HG02852 (cell line): ENCODE measurements around the gene TMOD1.
"Not testable (repeated sequence)": the region's sequence is repeated elsewhere in the genome, so short reads cannot be mapped to it uniquely, and the experiment has no call there.

Experiments
- ATAC-seq: cut with Tn5 transposase; IDR thresholded peaks from one replicate; pipeline ENCODE4 v1.9.1; 2021; ENCODE audit warnings: mild to moderate bottlenecking, moderate library complexity; ENCODE audit not compliant: unreplicated experiment

The TMOD1 gene

DNA sequence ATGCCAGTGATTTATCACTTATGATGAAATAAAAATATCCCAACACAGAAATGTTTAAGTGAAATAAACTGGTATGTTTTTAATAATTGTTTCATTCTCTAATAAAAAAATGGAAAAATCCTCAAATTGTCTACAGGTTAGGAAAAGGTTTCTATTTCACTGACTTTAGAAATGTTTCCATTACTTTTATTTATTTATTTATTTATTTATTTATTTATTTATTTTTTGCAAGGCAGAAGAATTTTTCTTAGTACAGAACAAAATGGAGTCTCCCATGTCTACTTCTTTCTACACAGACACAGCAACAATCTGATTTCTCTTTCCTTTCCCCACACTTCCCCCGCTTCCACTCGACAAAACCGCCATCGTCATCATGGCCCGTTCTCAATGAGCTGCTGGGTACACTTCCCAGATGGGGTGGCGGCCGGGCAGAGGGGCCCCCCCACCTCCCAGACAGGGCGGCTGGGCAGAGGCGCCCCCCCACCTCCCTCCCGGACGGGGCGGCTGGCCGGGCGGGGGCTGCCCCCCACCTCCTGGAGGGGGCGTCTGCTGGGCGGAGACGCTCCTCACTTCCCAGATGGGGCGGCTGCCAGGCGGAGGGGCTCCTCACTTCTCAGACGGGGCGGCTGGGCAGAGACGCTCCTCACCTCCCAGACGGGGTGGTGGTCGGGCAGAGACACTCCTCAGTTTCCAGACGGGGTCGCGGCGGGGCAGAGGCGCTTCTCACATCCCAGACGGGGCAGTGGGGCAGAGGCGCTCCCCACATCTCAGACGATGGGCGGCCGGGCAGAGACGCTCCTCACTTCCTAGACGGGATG lies 3.7 kb upstream of the TMOD1 start:
- ATAC-seq, result not testable (repeated sequence)

DNA sequence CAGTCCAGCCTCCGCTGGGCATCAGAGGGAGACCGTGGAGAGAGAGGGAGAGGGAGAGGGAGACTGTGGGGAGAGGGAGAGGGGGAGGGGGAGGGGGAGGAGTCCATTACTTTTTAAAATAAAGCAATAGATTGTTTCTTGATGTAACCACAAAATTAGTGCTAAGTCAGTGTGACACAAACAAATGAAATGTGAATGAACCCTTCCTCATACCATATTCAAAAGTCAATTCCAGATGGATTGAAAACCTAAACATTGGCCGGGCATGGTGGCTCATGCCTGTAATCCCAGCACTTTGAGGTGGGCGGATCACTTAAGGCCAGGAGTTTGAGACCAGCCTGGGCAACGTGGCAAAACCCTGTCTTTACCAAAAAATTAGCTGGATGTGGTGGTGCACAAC lies 2.6 kb upstream of the TMOD1 start:
- not testable (repeated sequence) for ATAC-seq

DNA sequence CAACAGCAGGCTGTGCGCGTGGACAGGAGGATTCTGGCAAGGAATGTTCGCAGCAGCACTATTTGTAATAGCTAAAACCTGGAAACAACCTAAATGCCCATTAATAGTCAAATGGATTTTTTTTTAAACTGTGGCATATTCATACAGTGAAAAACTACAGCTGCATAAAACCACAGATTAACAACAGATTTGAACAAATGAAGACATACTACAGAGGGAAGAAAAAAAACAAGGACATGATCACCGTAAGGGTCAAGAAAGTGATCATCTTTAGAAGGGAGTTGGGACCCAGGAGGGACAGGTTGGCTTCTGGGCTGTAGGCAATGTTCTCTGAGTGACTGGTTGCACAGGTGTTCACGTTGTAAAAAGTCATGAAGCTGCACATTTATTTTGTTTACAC lies 1.2 kb upstream of the TMOD1 start:
- no peak for ATAC-seq

DNA sequence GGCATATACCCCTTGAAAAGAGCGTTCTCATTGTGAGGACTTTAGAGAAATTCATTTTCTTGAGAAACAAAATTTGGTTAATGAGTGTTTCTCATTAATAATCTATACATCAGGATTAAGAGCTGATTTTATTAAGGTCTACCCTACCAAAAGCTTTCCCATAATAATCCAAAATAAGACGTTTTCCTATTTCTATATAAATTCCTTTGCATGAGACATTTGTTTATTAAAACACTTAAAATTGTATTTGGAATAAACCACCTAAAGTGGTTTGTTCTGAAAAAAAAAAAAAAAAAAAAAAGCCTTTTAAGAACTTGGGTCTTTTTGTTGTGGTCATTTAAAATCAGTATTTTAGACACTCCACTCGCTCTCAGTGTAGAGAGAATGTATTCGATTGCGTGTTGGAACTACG lies 695 bp upstream of the TMOD1 start:
- ATAC-seq, result no peak

DNA sequence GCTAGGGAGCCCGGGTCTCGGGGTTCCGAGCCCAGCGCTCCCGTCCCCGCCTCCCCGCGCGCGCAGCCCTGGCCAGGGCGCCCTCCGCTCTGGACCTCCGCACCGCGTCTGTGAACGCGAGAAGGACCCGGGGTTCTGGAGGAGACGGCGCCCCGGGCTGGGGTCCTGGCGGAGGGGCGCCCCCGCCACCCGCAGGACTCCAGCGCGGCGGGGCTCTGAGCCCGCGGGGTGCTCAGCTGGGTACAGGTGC lies 431 bp downstream of the TMOD1 start:
- peak; percentile 37 for ATAC-seq

DNA sequence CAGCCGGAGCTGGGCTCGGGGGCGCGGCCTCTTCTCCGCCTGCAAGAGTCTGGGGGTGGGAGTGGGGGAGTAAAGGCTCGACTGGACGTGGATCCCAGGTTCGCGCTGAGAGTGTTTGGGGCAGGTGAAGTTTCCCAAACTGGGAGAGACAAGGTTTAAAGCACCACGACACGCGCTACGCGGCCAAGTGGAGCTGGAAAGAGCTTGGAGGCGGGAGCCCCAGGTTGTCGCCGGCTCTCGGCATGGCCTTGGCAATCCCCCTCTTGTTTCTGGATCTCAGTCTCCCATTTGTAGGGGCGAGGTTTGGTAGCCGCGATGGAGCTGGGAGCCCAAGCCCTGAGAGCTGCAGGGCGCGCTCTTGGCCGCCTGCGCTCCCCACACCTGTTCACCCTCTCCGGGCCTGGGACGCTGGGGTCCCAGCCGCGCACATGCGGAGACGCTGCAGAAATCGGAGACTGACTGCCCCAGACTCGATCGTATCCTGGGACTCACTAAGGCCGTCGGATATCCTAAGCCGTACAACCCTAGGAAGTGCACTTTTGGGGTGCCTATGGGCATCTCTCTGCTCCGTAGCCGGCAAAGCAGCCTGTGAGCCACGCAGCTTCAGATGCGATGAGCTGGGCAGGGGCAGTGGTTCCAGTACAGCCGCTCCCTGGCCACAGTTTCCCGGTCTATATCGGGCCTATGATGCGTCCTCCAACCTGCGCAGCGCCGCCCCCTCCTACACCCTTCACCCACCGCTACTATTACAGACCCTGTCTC lies 937 bp downstream of the TMOD1 start:
- ATAC-seq, result no peak

DNA sequence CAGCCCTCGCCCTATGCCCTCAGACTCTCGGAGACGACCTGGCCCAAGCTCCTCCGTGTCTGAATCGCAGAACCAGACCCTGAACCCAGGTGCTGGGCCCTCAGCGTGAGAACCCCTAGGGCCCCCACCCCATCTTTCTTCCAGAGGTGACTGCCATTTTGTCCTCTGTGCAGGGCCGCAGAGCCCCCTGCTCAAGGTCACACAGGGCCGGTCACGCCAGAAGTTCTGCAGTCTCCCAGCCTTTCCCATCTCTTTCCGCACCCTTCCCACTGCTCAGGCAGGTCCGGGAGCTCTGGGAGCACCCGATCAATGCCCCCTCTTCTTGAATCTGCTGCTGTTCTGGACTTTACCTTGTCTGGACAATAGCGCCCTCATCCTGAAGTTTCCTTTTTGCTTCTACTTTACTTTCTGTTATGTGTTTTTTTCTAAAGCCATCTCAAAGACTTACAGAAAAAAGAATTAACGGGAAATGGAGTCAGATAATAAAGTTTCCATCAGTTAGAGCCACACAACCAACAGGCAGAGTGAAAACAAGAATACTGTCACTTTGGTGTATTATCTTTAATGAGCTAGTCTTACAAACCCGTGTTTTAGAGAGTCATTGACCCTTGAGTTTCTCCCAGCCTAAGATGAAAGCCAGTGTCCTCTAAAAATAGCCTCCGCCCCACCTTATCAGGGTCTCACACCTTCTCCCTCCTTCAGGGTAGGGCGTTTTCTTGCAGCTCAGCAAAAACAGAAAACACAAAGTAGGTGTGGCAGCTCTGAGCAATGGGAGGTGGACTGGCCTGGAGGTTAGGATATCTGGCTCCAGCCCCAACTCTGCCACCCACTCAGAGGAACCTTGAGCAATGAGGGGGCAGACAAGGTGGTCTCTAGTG lies 1.8 kb downstream of the TMOD1 start:
- no peak for ATAC-seq

DNA sequence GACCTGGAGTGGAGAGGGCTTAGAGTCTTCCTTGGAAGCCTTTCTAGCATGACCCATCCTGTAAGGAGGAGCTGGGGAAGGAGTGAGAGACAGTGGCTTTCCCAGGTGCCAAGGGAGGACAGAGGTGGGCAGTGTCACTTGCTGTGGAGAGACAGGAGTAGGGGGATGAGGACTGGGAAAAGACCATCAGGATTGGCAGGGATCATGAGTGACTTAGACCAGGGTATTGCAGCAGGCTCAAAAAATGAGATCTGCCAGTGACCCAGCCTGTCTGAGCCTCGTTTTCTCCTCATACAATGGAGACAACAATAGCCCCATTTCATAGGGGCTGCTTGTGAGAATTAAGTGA lies 2.4 kb downstream of the TMOD1 start:
- ATAC-seq, result no peak

DNA sequence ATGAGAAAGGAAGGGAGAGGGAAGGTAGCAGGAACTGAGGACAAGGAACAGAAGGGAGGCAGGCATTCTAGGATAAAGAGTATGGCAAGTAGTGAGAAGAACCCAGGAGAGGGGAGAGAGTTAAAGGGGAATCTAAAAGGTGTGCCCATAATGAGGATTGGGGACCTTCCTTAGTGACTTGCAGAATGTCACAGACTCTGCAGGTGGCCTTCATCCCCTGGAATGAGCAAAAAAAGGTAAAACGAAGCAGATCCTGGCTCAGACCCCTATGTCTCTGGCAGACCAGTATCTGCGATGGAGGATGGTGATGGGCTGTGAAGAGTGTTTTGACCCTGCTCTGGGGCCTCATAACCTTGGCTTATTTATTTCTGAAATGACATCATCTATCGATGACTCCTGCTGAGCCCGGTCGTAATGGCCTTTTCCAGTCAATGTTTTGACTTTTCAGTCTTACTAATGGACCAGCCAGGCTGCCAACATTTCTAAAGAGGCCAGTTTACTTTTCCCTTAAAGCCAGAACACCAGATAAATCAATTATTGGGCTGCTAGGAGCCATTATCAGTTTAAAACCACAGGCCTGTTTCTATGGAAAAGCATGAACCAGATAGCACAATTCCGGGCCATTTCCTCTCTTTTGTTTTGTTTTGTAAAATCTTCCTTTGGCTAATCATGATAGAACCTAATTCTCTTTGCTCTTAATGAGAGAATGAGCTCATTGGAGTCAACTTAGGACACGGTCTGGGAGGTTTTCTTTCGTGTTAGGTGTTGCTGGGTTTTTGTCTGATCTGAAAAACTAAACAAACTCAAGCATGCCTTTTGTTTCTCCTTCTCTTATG lies 3.1 kb downstream of the TMOD1 start:
- ATAC-seq, result no peak

DNA sequence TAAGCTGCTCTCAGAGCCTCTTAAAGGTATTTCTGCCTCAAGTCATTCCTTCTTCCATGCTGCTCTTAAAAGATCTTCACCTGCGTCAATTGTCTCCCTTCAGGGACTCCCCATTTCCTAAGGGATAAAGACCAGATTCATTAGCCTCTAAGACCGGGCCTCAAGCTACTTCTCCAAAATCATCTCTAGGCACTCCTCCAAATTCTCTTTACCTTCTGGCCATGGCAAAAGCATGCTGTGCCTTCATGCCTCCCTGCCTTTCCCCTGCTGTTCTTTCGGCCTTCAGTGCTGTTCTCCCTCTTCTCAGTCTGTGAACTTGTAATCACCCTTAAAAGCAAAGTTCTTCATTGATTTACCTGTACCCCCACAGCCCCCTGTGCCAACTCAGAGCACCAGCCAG lies 4.4 kb downstream of the TMOD1 start:
- no peak for ATAC-seq

DNA sequence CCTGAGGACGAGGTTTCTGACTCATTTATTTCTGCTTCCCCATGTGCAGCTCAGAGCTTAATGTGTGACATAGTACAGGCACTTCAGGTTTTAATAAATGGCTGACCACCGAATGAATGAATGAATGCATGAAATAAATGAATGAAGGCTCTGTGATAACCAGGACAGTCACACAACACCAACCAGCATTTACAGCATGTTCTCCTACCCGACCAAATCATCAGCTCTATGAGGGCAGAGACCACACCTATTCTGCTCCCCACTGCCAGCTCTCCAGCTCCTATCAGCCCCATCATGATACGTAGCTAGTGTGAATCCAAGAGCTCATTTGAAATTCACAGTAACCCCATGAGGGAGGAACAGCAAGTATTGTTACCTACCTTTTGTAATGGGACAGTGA lies 4.8 kb downstream of the TMOD1 start:
- no peak for ATAC-seq

DNA sequence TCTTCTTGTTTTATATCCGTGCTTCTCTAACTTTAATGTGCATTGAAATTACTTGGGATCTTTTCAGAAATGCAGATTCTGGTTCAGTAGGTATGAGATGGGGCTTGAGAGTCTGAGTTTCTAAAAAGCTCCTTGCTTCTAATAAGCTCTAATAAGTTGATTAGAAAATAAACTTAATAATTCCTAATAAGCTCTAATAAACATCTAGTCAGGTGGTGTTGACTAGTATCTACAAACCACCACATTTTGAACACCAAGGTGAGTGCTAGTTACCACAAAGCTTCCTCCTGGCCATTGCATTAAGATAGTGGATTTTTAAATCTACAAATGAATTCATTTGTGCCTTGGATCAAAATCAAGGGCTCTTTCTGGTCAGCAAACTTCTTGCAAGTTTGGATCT lies 5.3 kb downstream of the TMOD1 start:
- ATAC-seq, result no peak

DNA sequence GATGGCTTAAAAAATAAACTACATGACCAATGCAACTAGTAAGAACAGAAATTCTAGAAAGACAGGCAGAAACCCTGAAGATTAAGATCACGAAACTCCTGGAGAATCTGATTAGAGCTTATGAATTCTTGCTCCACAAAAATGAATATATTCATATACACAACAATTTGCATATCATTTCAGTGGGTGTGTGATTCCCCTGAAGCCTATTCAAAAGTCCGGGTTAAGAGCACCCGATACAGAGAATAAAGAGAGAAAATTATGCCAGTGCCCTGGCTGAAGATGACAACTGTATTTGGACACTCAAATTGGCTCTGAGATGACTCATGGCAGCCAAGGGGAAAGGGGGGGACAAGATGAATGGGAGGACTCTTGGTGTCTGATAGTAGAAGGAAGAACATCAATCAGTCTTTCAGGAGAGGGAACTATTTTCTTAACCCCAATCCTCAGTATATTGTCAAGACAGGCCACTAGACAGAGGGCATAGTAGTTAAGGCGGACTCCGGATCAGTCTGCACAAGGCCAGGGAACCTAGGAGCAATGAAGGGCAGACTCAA lies 6.0 kb downstream of the TMOD1 start:
- ATAC-seq, result no peak

DNA sequence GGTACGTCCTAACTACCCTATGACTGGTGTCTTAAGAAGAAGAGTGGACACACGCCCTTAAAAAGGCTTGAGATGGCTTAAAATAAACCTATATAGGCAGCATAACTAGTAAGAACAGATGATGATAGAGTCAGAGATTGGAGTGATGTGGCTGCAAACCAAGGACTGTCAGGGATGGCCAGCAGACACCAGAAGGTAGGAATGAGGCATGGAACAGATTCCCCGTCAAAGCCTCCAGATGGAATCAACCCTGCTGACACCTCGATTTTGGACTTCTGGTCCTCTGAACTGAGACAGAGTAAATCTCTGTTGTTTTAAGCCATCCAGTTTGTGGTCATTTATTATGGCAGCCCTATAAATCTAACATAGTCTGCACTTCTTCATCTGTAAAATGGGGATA lies 7.4 kb downstream of the TMOD1 start:
- ATAC-seq, result no peak

DNA sequence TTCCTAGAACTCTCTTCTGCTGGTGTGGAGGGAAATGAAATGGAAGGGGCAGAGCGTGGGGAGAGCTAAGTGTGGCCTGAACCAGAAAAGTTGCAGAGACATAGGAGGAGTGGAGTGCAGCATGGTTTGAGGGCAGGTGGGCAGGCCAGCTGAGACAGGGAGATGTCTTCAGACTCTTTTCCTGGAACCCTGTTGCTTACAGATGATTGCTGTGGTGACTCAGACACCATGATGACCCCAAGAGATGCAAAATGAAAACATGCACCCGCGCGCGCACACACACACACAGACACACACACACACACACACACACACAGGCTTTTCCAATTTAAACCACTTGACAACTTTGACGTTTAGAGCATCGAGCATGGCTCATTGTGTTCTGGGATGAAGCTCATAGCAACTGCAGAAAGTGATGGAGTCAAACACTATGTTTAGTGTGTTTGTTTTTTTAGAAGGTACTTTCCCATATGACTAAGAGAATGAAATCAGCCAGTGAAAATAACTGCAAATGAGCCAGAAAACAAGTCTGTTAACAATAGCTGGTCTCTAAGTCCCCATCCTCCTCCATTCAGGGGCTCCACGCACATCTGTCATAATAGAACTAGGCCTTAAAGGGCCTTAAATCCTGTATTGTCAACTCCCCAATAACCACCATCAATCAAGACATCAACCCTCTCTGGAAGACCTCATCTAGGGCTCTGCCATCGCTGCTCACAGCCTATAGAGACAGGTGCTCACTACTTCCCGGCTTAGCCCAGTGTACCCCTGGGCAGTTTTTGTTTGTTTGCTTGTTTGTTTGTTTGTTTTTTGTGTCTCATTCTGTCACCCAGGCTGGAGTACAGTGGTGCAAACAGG lies 9.6 kb downstream of the TMOD1 start:
- ATAC-seq, result peak; percentile 80

DNA sequence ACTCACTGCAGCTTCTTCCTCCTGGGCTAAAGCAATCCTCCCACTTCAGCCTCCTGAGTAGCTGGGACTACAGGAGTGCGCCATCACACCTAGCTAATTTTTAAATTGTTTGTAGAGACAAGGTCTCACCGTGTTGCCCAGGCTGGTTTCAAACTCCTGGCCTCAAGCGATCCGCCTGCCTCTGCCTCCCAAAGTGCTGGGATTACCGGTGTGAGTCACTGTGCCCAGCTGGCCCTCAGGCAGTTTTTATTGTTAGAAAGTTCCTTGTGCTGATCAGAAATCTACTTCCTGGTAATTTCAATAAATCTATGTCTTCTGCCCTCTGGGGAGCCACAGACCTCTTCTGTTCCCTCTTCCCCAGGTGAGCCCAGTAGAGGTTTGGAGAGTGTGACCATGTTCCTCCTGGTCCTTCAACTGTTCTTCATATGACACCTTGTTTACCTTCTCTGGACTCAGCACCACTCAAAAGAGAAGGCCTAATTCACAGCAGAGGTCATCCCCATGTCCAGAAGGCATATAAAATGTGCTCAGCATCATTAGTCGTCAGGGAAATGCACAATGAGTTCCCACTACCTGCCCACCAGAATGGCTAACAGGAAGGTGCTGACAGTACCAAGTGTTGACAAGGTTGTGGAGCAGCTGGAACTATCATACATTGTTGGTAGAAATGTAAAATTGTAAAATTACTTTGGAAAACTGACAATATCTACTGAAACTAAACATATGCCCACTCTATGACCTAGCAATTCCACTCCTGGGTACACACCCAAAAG lies 10.4 kb downstream of the TMOD1 start:
- ATAC-seq, result no peak

DNA sequence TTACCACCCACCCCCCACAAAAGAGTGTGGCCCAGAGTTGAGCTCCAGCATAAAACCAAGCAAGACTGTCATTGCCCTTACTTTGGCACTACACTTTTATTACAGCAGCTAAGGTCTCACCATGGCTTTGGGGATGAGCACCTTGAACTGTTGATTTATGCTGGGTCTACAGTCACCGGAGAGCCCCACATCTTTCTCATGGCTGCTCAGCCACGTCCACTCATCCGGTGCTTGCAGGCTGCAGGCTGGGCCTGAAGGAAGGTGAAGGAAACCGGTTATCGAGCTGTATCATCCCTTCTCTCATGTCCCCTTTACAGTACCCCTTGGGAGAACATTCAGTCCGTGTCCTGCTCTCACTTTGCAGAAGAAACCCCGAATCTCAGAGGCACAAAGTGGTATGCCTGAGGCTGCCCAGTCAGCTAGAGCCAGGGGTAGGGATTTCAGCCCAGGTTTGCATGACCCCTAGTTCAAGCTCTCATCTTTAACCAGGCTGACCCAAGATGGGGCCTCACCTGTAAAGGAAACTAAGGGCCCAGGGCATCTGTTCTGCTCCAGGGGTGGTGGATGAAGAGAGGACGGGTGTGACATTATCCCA lies 11.6 kb downstream of the TMOD1 start:
- ATAC-seq, result no peak

DNA sequence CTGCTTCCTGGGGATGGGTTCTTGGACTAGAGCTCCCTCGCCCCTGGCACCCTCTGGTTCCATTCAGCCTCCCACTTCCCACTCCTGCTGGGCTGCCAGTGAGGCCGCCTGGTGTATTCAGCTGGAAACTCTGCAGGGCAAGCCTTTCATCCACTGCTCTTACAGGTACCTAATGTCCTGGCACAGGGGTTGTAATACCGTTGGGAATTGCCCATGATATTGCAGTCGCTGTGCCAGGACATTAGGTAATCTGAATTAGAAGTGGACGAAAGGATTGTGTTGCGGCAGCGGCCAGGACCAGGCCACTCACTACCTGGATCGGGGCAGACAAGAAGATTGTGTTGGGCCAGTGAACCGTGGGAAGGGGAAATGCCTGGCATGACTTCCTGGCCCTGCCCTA lies 13.1 kb downstream of the TMOD1 start:
- no peak for ATAC-seq

DNA sequence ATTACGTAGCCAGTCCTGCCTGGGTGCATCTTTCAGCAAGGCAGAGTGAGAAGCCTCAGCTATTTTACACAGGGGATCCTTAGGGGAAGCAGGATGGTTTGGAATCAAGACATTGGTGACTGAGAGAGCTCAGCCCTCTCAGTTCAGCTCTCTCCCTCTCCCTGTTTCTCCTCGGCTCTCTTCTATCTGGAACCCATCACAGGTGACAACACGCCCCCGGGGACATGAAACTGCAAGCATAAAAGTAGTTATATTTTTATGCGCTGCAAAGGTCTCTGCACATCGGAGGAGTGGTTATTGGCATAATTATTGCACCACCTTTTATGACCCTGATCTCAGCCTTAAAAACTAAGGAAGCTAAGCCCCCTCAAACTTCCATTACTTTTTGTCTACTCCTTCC lies 14.2 kb downstream of the TMOD1 start:
- no peak for ATAC-seq
